22Rv1 (cell line): ENCODE results near the gene IGF1.

Experiments
- CTCF ChIP-seq: fragments of 450-650 bp; IDR thresholded peaks from 2 replicates; pipeline ENCODE4 v1.5.1; 2017; ENCODE audit warnings: mild to moderate bottlenecking
- ZFX ChIP-seq: fragments of 450-650 bp; IDR thresholded peaks from 2 replicates; pipeline ENCODE4 v1.6.1; 2017; ENCODE audit warnings: antibody characterized with exemption, borderline replicate concordance

GRCh38 chr12:102487226-102487625 lies 6.9 kb upstream of the IGF1 start:
- TF ChIP-seq CTCF (no peak), ZFX (no peak)
